B cell (primary cell): ENCODE measurements around the gene FKBP8. TPM values are rescaled to one million over a fixed set of nuclear protein-coding genes. Genes with fewer than 3 reads are reported as not detected.
A peak's percentile ranks its signal among the peaks of the same experiment; 100 is the strongest.

Experiments used
- ATAC-seq: fragments of 200-7000 bp; cut with Tn5 transposase; one replicate; pipeline ENCODE4 v1.10.0; 2021; ENCODE audit warnings: low read depth, mild to moderate bottlenecking, moderate number of reproducible peaks, moderate library complexity
- CTCF ChIA-PET: fragments of 350-600 bp; sonication (Branson Sonifier 250); formaldehyde crosslinking; loops from one replicate; lab custom pipeline; 2021; ENCODE audit warnings: antibody characterized with exemption, inconsistent platforms; lab: Charles Lee
- POLR2A ChIA-PET: fragments of 350-600 bp; sonication (Branson Sonifier 250); formaldehyde crosslinking; loops from one replicate; lab custom pipeline; 2021; ENCODE audit warnings: antibody characterized with exemption; lab: Charles Lee
- DNase-seq: peaks from one replicate; pipeline ENCODE4 v3.0.0; 2013
- H2AFZ ChIP-seq: 2 replicates; pipeline ENCODE4 v1.6.1; 2012; ENCODE audit warnings: mild to moderate bottlenecking, low read depth, low read length; ENCODE audit not compliant: insufficient read depth, poor library complexity, severe bottlenecking
- H3K27ac ChIP-seq, 2 donors: 1 replicate in 1 of 2; 2 replicates in 1 of 2; pipeline ENCODE4 v1.5.1; 2012 to 2013; ENCODE audit warnings: low read length in 2 of 2, mild to moderate bottlenecking in 2 of 2, moderate library complexity in 1 of 2
- H3K27me3 ChIP-seq, 4 experiments: fragments of 200-600 bp in 1 of 4; sonication (generic) in 1 of 4; replicated peaks in 1 of 4; 1 replicate in 2 of 4; 2 replicates in 2 of 4; pipeline versions ENCODE4 v1.6.1 to v1.7.0; 2013 to 2016; ENCODE audit warnings: low read length in 3 of 4, mild to moderate bottlenecking in 2 of 4, mixed read lengths in 1 of 4, moderate library complexity in 1 of 4; ENCODE audit not compliant: insufficient read depth in 4 of 4, control insufficient read depth in 3 of 4; ENCODE audit errors: control extremely low read depth in 1 of 4
- H3K36me3 ChIP-seq, 2 experiments: replicated peaks in 1 of 2; 1 replicate in 1 of 2; 2 replicates in 1 of 2; pipeline versions ENCODE4 v1.6.1 to v1.7.1; 2013; ENCODE audit warnings: low read length in 1 of 2; ENCODE audit not compliant: insufficient read depth in 2 of 2, control insufficient read depth in 1 of 2; ENCODE audit errors: control extremely low read depth in 1 of 2, extremely low read depth in 1 of 2
- H3K4me1 ChIP-seq, 2 donors: fragments of 200-600 bp in 1 of 2; sonication (generic) in 1 of 2; 1 replicate in 1 of 2; 2 replicates in 1 of 2; pipeline versions ENCODE4 v1.5.1 to v1.6.1; 2013 to 2017; ENCODE audit warnings: low read length in 2 of 2; ENCODE audit not compliant: control insufficient read depth in 2 of 2, insufficient read depth in 2 of 2
- H3K4me2 ChIP-seq: replicated peaks from 2 replicates; pipeline ENCODE3; 2012; ENCODE audit warnings: mild to moderate bottlenecking, low read depth, low read length; ENCODE audit not compliant: poor library complexity, severe bottlenecking
- H3K4me3 ChIP-seq, 5 experiments: fragments of 200-600 bp in 1 of 5; sonication (generic) in 1 of 5; 1 replicate in 3 of 5; 2 replicates in 2 of 5; pipeline versions ENCODE4 v1.5.1 to v1.7.0; 2011 to 2016; ENCODE audit warnings: low read length in 4 of 5, mild to moderate bottlenecking in 4 of 5, low read depth in 2 of 5, control low read depth in 1 of 5, moderate library complexity in 1 of 5; ENCODE audit not compliant: insufficient read depth in 1 of 5; ENCODE audit errors: control extremely low read depth in 1 of 5, extremely low read depth in 1 of 5
- H3K79me2 ChIP-seq: fragments of 200-600 bp; sonication (generic); one replicate; pipeline ENCODE4 v1.6.0; 2016; ENCODE audit warnings: low read length; ENCODE audit not compliant: control insufficient read depth, insufficient read depth
- H3K9ac ChIP-seq: fragments of 200-600 bp; sonication (generic); 2 replicates; pipeline ENCODE4 v1.6.1; 2017; ENCODE audit warnings: mild to moderate bottlenecking, low read length, moderate library complexity
- H3K9me3 ChIP-seq, 3 donors: one replicate each; pipeline versions ENCODE4 v1.6.1 to v1.7.1; 2013; ENCODE audit warnings: low read length in 2 of 3; ENCODE audit not compliant: control insufficient read depth in 2 of 3, insufficient read depth in 1 of 3; ENCODE audit errors: control extremely low read depth in 1 of 3
- H4K20me1 ChIP-seq: 2 replicates; pipeline ENCODE4 v1.6.0; 2012; ENCODE audit warnings: mild to moderate bottlenecking, low read length; ENCODE audit not compliant: insufficient read depth, control insufficient read depth, poor library complexity, severe bottlenecking
- H3K27ac Mint-ChIP-seq: one replicate; pipeline ENCODE4 v1.8.0; 2021; ENCODE audit warnings: mixed read lengths
- H3K27me3 Mint-ChIP-seq: one replicate; pipeline ENCODE4 v1.8.0; 2021; ENCODE audit warnings: mixed read lengths
- H3K4me1 Mint-ChIP-seq: one replicate; pipeline ENCODE4 v1.8.0; 2021; ENCODE audit warnings: mixed read lengths
- H3K4me3 Mint-ChIP-seq: one replicate; pipeline ENCODE4 v1.8.0; 2021; ENCODE audit warnings: mixed read lengths
- H3K9me3 Mint-ChIP-seq: one replicate; pipeline ENCODE4 v1.8.0; 2022; ENCODE audit warnings: mixed read lengths; ENCODE audit not compliant: insufficient read depth
- EZH2 ChIP-seq: IDR thresholded peaks from 2 replicates; pipeline ENCODE4 v1.6.1; 2012; ENCODE audit warnings: borderline replicate concordance, low read depth, mild to moderate bottlenecking, moderate library complexity, low read length; ENCODE audit not compliant: insufficient read depth, poor library complexity, severe bottlenecking
- WGBS: methylation state at CpG from one replicate; pipeline ENCODE4 v1.1.5; 2013; ENCODE audit warnings: missing lambda C conversion rate; ENCODE audit not compliant: insufficient coverage; 5-methylcytosine and 5-hydroxymethylcytosine counted together
- intact Hi-C: fragments of 100-400 bp; cut with micrococcal nuclease; formaldehyde crosslinking; loops from one replicate; pipeline ENCODE4 v1.10.0; 2022
- polyA plus RNA-seq: library from polyadenylated mRNA; depleted of rRNA; stranded (reverse); fragments of >200 nt; gene quantifications from 2 replicates; pipeline ENCODE4 v1.2.3, GENCODE V29; 2012
- total RNA-seq, 2 donors: library from RNA; stranded (reverse); fragments of 120-200 nt in 1 of 2; gene quantifications; 1 replicate in 1 of 2; 2 replicates in 1 of 2; pipeline versions ENCODE4 v1.2.3 to v1.2.4, GENCODE V29; 2013 to 2022
- TF ChIP-seq, protein P1 (sequence below): fragments of 200-600 bp; IDR thresholded peaks from one replicate; pipeline ENCODE4 v1.8.0; 2022; ENCODE audit warnings: antibody characterized with exemption, mild to moderate bottlenecking

FKBP8 gene
- total and polyA plus RNA-seq, 2 donors (not counting 1 experiment from before 2014, with no cell fraction given), result 148 to 163 TPM

DNA sequence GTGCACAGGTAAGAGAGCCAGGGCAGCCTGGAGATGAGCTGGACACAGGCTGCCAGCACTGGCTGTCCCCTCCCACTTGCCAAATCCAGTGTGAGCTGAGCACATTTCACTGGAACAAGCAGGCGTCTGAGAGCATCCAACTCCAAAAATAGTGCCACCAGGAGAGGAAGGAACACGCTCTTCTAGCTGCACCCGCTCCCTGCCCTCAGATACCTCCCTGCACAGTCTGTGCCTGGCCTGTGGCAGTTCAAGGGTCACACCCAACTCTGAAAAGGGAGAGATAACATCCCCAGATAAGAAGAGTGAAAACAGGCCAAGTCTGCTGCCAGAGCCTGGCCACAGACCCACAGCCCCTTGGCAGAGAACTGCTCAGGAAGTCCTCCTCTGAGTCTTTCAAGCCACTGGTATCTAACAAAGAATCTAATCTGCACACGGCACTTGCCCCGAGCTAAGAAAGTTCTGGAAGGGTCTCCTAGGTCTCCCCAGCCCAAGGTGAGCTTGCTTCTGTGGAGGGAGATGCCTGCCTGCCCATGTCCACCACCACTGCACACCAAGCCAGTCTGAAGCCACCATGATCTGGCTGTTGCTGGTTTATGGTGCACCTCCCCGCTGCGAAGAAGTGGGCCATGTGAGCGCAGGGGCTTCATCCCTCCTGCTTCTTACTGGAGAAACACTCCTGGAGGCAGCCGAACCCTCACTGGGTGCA is 36.2 kb downstream of the FKBP8 start:
- H3K9ac ChIP-seq, result no peak overlapping the region
- H2AFZ ChIP-seq, result no peak overlapping the region
- H3K4me3 ChIP-seq, result no peak overlapping the region
- H3K27me3 ChIP-seq, result no peaks in the 10 kb centered on the region
- no peak for ATAC-seq
- H3K9me3 ChIP-seq, result no peaks in the 10 kb centered on the region
- peaks cover 18 to 59% of the 10 kb centered on the region in 2 donors for H3K4me1 ChIP-seq
- Mint-ChIP-seq H3K4me1 (peaks cover 71% of the 10 kb centered on the region), H3K27me3 (no peaks in the 10 kb centered on the region), H3K27ac (no peak overlapping the region), H3K4me3 (no peak overlapping the region), H3K9me3 (no peaks in the 10 kb centered on the region)
- TF ChIP-seq, protein P1, sequence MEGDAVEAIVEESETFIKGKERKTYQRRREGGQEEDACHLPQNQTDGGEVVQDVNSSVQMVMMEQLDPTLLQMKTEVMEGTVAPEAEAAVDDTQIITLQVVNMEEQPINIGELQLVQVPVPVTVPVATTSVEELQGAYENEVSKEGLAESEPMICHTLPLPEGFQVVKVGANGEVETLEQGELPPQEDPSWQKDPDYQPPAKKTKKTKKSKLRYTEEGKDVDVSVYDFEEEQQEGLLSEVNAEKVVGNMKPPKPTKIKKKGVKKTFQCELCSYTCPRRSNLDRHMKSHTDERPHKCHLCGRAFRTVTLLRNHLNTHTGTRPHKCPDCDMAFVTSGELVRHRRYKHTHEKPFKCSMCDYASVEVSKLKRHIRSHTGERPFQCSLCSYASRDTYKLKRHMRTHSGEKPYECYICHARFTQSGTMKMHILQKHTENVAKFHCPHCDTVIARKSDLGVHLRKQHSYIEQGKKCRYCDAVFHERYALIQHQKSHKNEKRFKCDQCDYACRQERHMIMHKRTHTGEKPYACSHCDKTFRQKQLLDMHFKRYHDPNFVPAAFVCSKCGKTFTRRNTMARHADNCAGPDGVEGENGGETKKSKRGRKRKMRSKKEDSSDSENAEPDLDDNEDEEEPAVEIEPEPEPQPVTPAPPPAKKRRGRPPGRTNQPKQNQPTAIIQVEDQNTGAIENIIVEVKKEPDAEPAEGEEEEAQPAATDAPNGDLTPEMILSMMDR, result no peak
- no peak for TF ChIP-seq EZH2
- peaks cover 0 to 5% of the 10 kb centered on the region in 2 experiments for H3K36me3 ChIP-seq
- no peak overlapping the region for H3K27ac ChIP-seq
- H4K20me1 ChIP-seq, result peaks cover 98% of the 10 kb centered on the region
- 49% methylated on average over 4 of the region's 9 CpGs for WGBS
- ChIA-PET CTCF (interaction anchor here (1.5 kb wide), 1 partner anchor 13 kb away, joined by 5 read pairs; no protein-coding TSS in a partner anchor), POLR2A (no interaction called here)
- H3K4me2 ChIP-seq, result no peak overlapping the region
- peaks cover 100% of the 10 kb centered on the region for H3K79me2 ChIP-seq
- intact Hi-C loops, result no loop called here
- DNase-seq, result no peak

DNA sequence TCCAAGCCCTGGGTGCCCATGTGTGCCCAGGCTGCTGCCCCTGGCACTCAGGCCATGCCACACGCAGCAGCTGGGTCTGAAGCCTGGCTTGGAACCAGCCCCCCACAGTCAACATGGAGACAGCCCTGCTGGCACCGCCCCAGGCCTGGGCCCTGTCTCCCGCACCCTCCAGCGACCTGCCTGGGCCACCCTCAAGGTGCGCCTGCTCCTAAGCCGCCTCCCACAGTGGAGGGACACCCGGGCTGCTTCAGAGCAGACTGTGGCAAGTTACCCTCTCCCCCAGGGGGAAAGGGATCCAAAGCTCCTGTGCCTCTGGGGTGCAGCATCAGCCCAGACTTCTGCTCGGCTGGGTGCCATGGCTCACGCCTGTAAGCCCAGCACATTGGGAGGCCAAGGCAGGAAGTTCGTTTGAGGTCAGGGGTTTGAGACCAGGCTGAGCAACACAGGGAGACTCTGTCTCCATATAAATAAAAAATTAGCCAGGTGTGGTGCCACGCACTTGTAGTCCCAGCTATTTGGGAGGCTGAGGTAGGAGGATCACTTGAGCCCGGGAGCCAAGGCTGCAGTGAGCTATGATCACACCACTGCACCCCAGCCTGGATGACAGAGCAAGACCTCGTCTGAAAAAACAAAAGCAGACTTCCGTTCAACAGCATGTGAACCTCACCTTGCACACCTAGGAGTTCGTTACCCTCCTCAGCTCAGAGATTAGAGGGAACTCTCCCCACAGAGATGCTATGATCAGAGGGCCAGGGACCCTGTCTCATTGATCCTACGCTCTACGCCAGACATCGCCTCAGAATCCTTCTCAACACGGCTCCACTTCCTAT is 37.1 kb downstream of the FKBP8 start:
- no peak for ATAC-seq
- DNase-seq, result no peak
- Mint-ChIP-seq H3K27me3 (no peaks in the 10 kb centered on the region), H3K4me1 (peaks cover 78% of the 10 kb centered on the region), H3K27ac (peak overlapping the region; percentile 32), H3K9me3 (no peaks in the 10 kb centered on the region), H3K4me3 (no peak overlapping the region)
- Histone ChIP-seq H3K36me3 (peaks cover 0 to 5% of the 10 kb centered on the region in 2 experiments), H3K9me3 (no peaks in the 10 kb centered on the region), H3K27ac (no peak overlapping the region), H3K79me2 (peaks cover 100% of the 10 kb centered on the region), H3K4me3 (no peak overlapping the region), H4K20me1 (peaks cover 98% of the 10 kb centered on the region), H2AFZ (no peak overlapping the region), H3K27me3 (no peaks in the 10 kb centered on the region), H3K4me2 (no peak overlapping the region), H3K9ac (no peak overlapping the region), H3K4me1 (peaks cover 23 to 68% of the 10 kb centered on the region in 2 donors)
- intact Hi-C loops, result no loop called here
- ChIA-PET POLR2A (no interaction called here), CTCF (interaction anchor here (1.5 kb wide), 1 partner anchor 14 kb away, joined by 5 read pairs; no protein-coding TSS in a partner anchor)
- WGBS, result 90% methylated on average over 18 of the region's 19 CpGs
- no peak for TF ChIP-seq EZH2
- TF ChIP-seq, protein P1, result no peak
